DOHH2 (cell line): ENCODE results near the gene ALDH1A3.

Source experiments
- H3F3A ChIP-seq: fragments of 200-600 bp; sonication (generic), shearing (Covaris generic); 2 replicates; pipeline ENCODE4 v1.6.0; 2016; ENCODE audit warnings: antibody characterized with exemption, mild to moderate bottlenecking; ENCODE audit not compliant: control insufficient read depth, insufficient read depth
- H3K27ac ChIP-seq: fragments of 200-600 bp; sonication (generic); 2 replicates; pipeline ENCODE4 v1.5.1; 2014; ENCODE audit warnings: low read depth, mild to moderate bottlenecking, low read length, moderate library complexity
- H3K27me3 ChIP-seq: fragments of 200-600 bp; sonication (generic); 2 replicates; pipeline ENCODE4 v1.6.1; 2014; ENCODE audit warnings: mild to moderate bottlenecking, low read length, mixed read lengths; ENCODE audit not compliant: control insufficient read depth
- H3K36me3 ChIP-seq: fragments of 200-600 bp; sonication (generic); 2 replicates; pipeline ENCODE4 v1.6.1; 2014; ENCODE audit warnings: mild to moderate bottlenecking, low read length, moderate library complexity, mixed read lengths; ENCODE audit not compliant: control insufficient read depth
- H3K4me1 ChIP-seq: fragments of 200-600 bp; sonication (generic); 2 replicates; pipeline ENCODE4 v1.6.1; 2014; ENCODE audit warnings: mild to moderate bottlenecking, low read length, mixed read lengths; ENCODE audit not compliant: control insufficient read depth
- H3K4me2 ChIP-seq: fragments of 200-600 bp; sonication (generic); 2 replicates; pipeline ENCODE4 v1.6.0; 2014; ENCODE audit warnings: mild to moderate bottlenecking, low read length, moderate library complexity
- H3K4me3 ChIP-seq: fragments of 200-600 bp; sonication (generic); 2 replicates; pipeline ENCODE4 v1.5.1; 2014; ENCODE audit warnings: mild to moderate bottlenecking, low read length, mixed read lengths
- H3K79me2 ChIP-seq: fragments of 200-600 bp; sonication (generic); 2 replicates; pipeline ENCODE4 v1.6.1; 2014; ENCODE audit warnings: mild to moderate bottlenecking, low read length, mixed read lengths; ENCODE audit not compliant: control insufficient read depth
- H3K9me2 ChIP-seq: fragments of 200-600 bp; sonication (generic); replicated peaks from 2 replicates; pipeline ENCODE4 v1.6.1; 2014; ENCODE audit warnings: mild to moderate bottlenecking, low read length, mixed read lengths; ENCODE audit not compliant: control insufficient read depth
- H3K9me3 ChIP-seq: fragments of 200-600 bp; sonication (generic); 2 replicates; pipeline ENCODE4 v1.6.1; 2014; ENCODE audit warnings: antibody characterized with exemption, low read length, mixed read lengths; ENCODE audit not compliant: control insufficient read depth, insufficient read depth
- H4K20me1 ChIP-seq: fragments of 200-600 bp; sonication (generic); 2 replicates; pipeline ENCODE4 v1.6.0; 2014; ENCODE audit warnings: low read depth, mild to moderate bottlenecking, antibody characterized with exemption, low read length, moderate library complexity; ENCODE audit not compliant: control insufficient read depth, insufficient read depth
- CTCF ChIP-seq: fragments of 200-600 bp; sonication (generic); IDR thresholded peaks from one replicate; pipeline ENCODE4 v1.5.1; 2014; ENCODE audit warnings: antibody characterized with exemption, mild to moderate bottlenecking, low read depth, low read length; ENCODE audit not compliant: poor library complexity, severe bottlenecking
- EZH2phosphoT487 ChIP-seq: fragments of 200-600 bp; sonication (generic); IDR thresholded peaks from 2 replicates; pipeline ENCODE4 v1.6.1; 2017; ENCODE audit warnings: borderline replicate concordance, mild to moderate bottlenecking, antibody characterized with exemption, low read length, moderate library complexity, mixed read lengths

Gene ALDH1A3

GRCh38 chr15:100863075-100863795 is 16.4 kb upstream of the ALDH1A3 start:
- no peak overlapping the region for H3K4me2 ChIP-seq

GRCh38 chr15:100863796-100864267 is 15.8 kb upstream of the ALDH1A3 start:
- H3K9me2 ChIP-seq, result no peaks in the 10 kb centered on the region
- H3K36me3 ChIP-seq, result no peaks in the 10 kb centered on the region
- H3K4me2 ChIP-seq, result no peak overlapping the region
- no peak overlapping the region for H3K27ac ChIP-seq
- peaks cover 3% of the 10 kb centered on the region; the same call in 1 of the 2 replicates for H3K27me3 ChIP-seq
- no peaks in the 10 kb centered on the region for H3F3A ChIP-seq
- H3K4me3 ChIP-seq, result no peak overlapping the region
- TF ChIP-seq CTCF, result no peak
- no peak for TF ChIP-seq EZH2phosphoT487
- no peaks in the 10 kb centered on the region for H3K9me3 ChIP-seq
- H3K4me1 ChIP-seq, result no peaks in the 10 kb centered on the region
- no peaks in the 10 kb centered on the region for H4K20me1 ChIP-seq
- no peaks in the 10 kb centered on the region for H3K79me2 ChIP-seq

More at GRCh38 chr15:100863075-100863795, 16.4 kb upstream of the ALDH1A3 start:
- no peaks in the 10 kb centered on the region for H3K9me2 ChIP-seq
- H3K27me3 ChIP-seq, result peaks cover 3% of the 10 kb centered on the region; the same call in 1 of the 2 replicates
- no peaks in the 10 kb centered on the region for H3K36me3 ChIP-seq
- no peaks in the 10 kb centered on the region for H4K20me1 ChIP-seq
- H3F3A ChIP-seq, result no peaks in the 10 kb centered on the region
- H3K4me3 ChIP-seq, result no peak overlapping the region
- no peak overlapping the region for H3K27ac ChIP-seq
- H3K79me2 ChIP-seq, result no peaks in the 10 kb centered on the region
- no peak for TF ChIP-seq EZH2phosphoT487
- no peak for TF ChIP-seq CTCF
- H3K4me1 ChIP-seq, result no peaks in the 10 kb centered on the region
- no peaks in the 10 kb centered on the region for H3K9me3 ChIP-seq

- peaks cover 8% of the 10 kb centered on the region; the same call in 1 of the 2 replicates for H3K9me3 ChIP-seq
- H3K4me1 ChIP-seq, result no peaks in the 10 kb centered on the region
- no peak overlapping the region for H3K27ac ChIP-seq
- peaks cover 3% of the 10 kb centered on the region; the same call in 1 of the 2 replicates for H3K27me3 ChIP-seq
- no peak overlapping the region for H3K4me2 ChIP-seq
- no peak for TF ChIP-seq EZH2phosphoT487
- no peak for TF ChIP-seq CTCF
- H3K9me2 ChIP-seq, result no peaks in the 10 kb centered on the region
- no peak overlapping the region for H3K4me3 ChIP-seq
- H3K79me2 ChIP-seq, result no peaks in the 10 kb centered on the region
- H3K36me3 ChIP-seq, result no peaks in the 10 kb centered on the region
- H4K20me1 ChIP-seq, result no peaks in the 10 kb centered on the region
- no peaks in the 10 kb centered on the region for H3F3A ChIP-seq
Observed at GRCh38 chr15:100866386-100867330, 13.0 kb upstream of the ALDH1A3 start.
